ENCODE data around the gene APBB3. TPM values are rescaled to one million over a fixed set of nuclear protein-coding genes. Genes with fewer than 3 reads are reported as not detected.

The APBB3 gene
- total and polyA plus RNA-seq, 9 of the 15 experiments (the other 6 are each of a cell fraction or from before 2014, with no cell fraction given): 0.17 to 24.3 (median 9.5) TPM

DNA sequence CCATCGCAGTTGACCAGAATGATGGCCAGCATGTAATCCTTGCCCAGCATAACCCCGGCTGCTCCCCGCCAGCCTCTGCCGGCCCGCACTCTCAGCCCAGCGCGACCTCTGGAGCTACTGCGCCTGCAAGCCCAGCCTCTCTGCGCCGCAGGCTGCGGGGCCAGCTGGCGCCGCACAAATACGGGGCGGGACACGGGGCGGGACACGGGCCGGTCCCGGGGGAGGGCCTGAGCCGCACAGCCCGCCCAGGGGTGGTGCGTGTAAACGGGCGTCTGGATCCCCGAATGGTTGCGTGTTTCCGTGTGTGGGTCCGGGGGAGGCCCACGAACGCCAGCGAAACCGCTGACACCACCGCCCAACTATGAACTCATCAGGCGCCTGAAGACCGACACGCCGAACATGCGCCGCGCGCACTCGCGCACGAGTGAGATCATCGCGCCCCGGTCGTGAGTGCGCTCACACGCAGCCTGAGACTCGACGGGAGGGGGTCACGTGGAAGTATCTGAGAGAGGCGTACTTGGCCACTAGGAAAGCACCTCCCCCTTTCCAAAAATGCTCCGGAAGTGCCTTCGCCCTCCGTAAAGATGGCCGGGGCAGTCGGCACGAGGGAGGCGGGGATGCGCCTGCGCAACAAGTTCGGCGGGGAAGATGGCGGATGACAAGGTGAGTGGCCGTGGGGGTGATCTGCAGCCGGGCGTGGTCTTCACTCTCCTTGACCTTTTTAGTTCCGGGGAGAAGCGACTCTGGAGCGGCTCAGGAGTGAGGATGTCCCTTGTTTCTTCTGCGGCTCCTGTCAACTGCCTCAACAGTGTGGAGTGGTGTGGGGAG lies at the start of gene APBB3, which contains the start of gene SLC35A4 (continued):
- TF ChIP-seq HNRNPK (IDR thresholded peaks at IDR 0.05; ENCODE audit: low read depth, low read length, poor library complexity, severe bottlenecking) (peak; percentile 30), MCM2 (IDR thresholded peaks at IDR 0.05; ENCODE audit: low read depth) (no peak), CHD1 (IDR thresholded peaks at IDR 0.05; ENCODE audit: low read length) (peak; percentile 16), FOXA3 (CRISPR knock-in tag; conservative IDR thresholded peaks at IDR 0.05 in 1 of 2, IDR thresholded peaks at IDR 0.05 in 1 of 2) (no peak), NFRKB (IDR thresholded peaks at IDR 0.05; ENCODE audit: low read depth) (peak; percentile 96), DDX20 (tag; IDR thresholded peaks at IDR 0.05; ENCODE audit: low read depth) (no peak), GABPA (tag; conservative IDR thresholded peaks at IDR 0.05; ENCODE audit: low read depth) (peak; percentile 93), HDAC2 (IDR thresholded peaks at IDR 0.05) (peak; percentile 99), ZNF696 (CRISPR knock-in tag; conservative IDR thresholded peaks at IDR 0.05) (no peak), NELFE (IDR thresholded peaks at IDR 0.05; ENCODE audit: insufficient read depth, insufficient read length) (peak; percentile 25), TOE1 (IDR thresholded peaks at IDR 0.05; ENCODE audit: borderline replicate concordance) (peak; percentile 95), TOE1 (CRISPR knock-in tag; IDR thresholded peaks at IDR 0.05; ENCODE audit: borderline replicate concordance, low read depth) (peak; percentile 87), GATAD2A (IDR thresholded peaks at IDR 0.05) (peak; percentile 97)
- TF ChIP-seq, protein P1, sequence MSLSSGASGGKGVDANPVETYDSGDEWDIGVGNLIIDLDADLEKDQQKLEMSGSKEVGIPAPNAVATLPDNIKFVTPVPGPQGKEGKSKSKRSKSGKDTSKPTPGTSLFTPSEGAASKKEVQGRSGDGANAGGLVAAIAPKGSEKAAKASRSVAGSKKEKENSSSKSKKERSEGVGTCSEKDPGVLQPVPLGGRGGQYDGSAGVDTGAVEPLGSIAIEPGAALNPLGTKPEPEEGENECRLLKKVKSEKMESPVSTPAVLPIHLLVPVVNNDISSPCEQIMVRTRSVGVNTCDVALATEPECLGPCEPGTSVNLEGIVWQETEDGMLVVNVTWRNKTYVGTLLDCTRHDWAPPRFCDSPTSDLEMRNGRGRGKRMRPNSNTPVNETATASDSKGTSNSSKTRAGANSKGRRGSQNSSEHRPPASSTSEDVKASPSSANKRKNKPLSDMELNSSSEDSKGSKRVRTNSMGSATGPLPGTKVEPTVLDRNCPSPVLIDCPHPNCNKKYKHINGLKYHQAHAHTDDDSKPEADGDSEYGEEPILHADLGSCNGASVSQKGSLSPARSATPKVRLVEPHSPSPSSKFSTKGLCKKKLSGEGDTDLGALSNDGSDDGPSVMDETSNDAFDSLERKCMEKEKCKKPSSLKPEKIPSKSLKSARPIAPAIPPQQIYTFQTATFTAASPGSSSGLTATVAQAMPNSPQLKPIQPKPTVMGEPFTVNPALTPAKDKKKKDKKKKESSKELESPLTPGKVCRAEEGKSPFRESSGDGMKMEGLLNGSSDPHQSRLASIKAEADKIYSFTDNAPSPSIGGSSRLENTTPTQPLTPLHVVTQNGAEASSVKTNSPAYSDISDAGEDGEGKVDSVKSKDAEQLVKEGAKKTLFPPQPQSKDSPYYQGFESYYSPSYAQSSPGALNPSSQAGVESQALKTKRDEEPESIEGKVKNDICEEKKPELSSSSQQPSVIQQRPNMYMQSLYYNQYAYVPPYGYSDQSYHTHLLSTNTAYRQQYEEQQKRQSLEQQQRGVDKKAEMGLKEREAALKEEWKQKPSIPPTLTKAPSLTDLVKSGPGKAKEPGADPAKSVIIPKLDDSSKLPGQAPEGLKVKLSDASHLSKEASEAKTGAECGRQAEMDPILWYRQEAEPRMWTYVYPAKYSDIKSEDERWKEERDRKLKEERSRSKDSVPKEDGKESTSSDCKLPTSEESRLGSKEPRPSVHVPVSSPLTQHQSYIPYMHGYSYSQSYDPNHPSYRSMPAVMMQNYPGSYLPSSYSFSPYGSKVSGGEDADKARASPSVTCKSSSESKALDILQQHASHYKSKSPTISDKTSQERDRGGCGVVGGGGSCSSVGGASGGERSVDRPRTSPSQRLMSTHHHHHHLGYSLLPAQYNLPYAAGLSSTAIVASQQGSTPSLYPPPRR (CRISPR knock-in tag; IDR thresholded peaks at IDR 0.05; ENCODE audit: borderline replicate concordance): peak; percentile 70; the same call in 1 of the 2 replicates
- TF ChIP-seq, protein P2, sequence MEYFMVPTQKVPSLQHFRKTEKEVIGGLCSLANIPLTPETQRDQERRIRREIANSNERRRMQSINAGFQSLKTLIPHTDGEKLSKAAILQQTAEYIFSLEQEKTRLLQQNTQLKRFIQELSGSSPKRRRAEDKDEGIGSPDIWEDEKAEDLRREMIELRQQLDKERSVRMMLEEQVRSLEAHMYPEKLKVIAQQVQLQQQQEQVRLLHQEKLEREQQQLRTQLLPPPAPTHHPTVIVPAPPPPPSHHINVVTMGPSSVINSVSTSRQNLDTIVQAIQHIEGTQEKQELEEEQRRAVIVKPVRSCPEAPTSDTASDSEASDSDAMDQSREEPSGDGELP (CRISPR knock-in tag; IDR thresholded peaks at IDR 0.05; ENCODE audit: borderline replicate concordance): peak; percentile 99
- TF ChIP-seq, protein P3, sequence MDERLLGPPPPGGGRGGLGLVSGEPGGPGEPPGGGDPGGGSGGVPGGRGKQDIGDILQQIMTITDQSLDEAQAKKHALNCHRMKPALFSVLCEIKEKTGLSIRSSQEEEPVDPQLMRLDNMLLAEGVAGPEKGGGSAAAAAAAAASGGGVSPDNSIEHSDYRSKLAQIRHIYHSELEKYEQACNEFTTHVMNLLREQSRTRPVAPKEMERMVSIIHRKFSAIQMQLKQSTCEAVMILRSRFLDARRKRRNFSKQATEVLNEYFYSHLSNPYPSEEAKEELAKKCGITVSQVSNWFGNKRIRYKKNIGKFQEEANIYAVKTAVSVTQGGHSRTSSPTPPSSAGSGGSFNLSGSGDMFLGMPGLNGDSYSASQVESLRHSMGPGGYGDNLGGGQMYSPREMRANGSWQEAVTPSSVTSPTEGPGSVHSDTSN (CRISPR knock-in tag; IDR thresholded peaks at IDR 0.05; ENCODE audit: low read depth): no peak
- TF ChIP-seq, protein P3 (tag; conservative IDR thresholded peaks at IDR 0.05; ENCODE audit: low read depth): no peak
- TF ChIP-seq, protein P4, sequence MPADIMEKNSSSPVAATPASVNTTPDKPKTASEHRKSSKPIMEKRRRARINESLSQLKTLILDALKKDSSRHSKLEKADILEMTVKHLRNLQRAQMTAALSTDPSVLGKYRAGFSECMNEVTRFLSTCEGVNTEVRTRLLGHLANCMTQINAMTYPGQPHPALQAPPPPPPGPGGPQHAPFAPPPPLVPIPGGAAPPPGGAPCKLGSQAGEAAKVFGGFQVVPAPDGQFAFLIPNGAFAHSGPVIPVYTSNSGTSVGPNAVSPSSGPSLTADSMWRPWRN (IDR thresholded peaks at IDR 0.05; ENCODE audit: low read depth): peak; percentile 11; the same call in 1 of the 2 replicates

All from K562 (cell line).